Measurements from ENCODE around the gene HRAS. TPM values are rescaled to one million over a fixed set of nuclear protein-coding genes. Genes with fewer than 3 reads are reported as not detected.

HRAS gene
- total and polyA plus RNA-seq, 4 experiments from 2014 or later: 12.9 to 42.5 (median 32.6) TPM

- peaks cover 40% of the 10 kb centered on the region for H3K4me1 ChIP-seq (ENCODE audit: insufficient read depth, low read length)
- peak in 1 of 5 donors; percentile 27 for DNase-seq
- Mint-ChIP-seq H3K36me3 (peaks cover 0 to 13% of the 10 kb centered on the region in 2 donors), H3K4me1 (peaks cover 4 to 32% (median 16%) of the 10 kb centered on the region in 4 donors), H3K9me3 (no peaks in the 10 kb centered on the region), H3K4me3 (peak overlapping the region in 5 of 8 donors; percentile 40 to 66 (median 52)), H3K27ac (no peak overlapping the region), H3K27me3 (no peaks in the 10 kb centered on the region)
- H3K9me3 ChIP-seq (ENCODE audit: control insufficient read depth in 1 of 2, low read length in 2 of 2): no peaks in the 10 kb centered on the region
- intact Hi-C loops (cut with micrococcal nuclease): loop anchor here (2.0 kb wide), 1 partner anchor 263 kb away; no protein-coding TSS in a partner anchor
- ChIA-PET CTCF (ENCODE audit: partially characterized antibody) (interaction anchor here (1.4 kb wide), 1 partner anchor 162 kb away, joined by 3 read pairs; the partner anchor contains the start of gene TMEM80), POLR2A (ENCODE audit: partially characterized antibody) (interaction anchor here (1.2 to 5.3 kb wide), 8 partner anchors 15 to 127 kb away, joined by 3 to 47 read pairs (median 6); partner anchors contain the start of gene RNH1)
- peaks cover 24% of the 10 kb centered on the region for H3K36me3 ChIP-seq (ENCODE audit: insufficient read depth, low read length)
- no peaks in the 10 kb centered on the region for H3K27me3 ChIP-seq (ENCODE audit: insufficient read depth, low read length)
- peak overlapping the region in 1 of 2 donors; percentile 58 for H3K4me3 ChIP-seq (ENCODE audit: low read length in 2 of 2)
- peak overlapping the region; percentile 52 for H3K27ac ChIP-seq (ENCODE audit: low read depth, low read length)
Measured at GRCh38 chr11:533586-534395, 1.6 kb downstream of the HRAS start.

- peaks cover 33% of the 10 kb centered on the region for H3K4me1 ChIP-seq (ENCODE audit: insufficient read depth, low read length)
- Mint-ChIP-seq H3K27me3 (no peaks in the 10 kb centered on the region), H3K27ac (no peak overlapping the region), H3K9me3 (no peaks in the 10 kb centered on the region), H3K4me3 (no peak overlapping the region), H3K36me3 (peaks cover 0 to 13% of the 10 kb centered on the region in 2 donors), H3K4me1 (peaks cover 4 to 25% (median 12%) of the 10 kb centered on the region in 4 donors)
- no peaks in the 10 kb centered on the region for H3K9me3 ChIP-seq (ENCODE audit: control insufficient read depth in 1 of 2, low read length in 2 of 2)
- DNase-seq: peak in 1 of 5 donors; percentile 41
- ChIA-PET POLR2A (ENCODE audit: partially characterized antibody) (interaction anchor here (1.6 to 5.3 kb wide), 2 partner anchors 27 to 82 kb away, joined by 6 to 47 read pairs; partner anchors contain the start of gene RNH1), CTCF (ENCODE audit: partially characterized antibody) (interaction anchor here (1.5 kb wide), 1 partner anchor 14 kb away, joined by 8 read pairs; no protein-coding TSS in a partner anchor)
- H3K36me3 ChIP-seq (ENCODE audit: insufficient read depth, low read length): peaks cover 24% of the 10 kb centered on the region
- no peak overlapping the region for H3K4me3 ChIP-seq (ENCODE audit: low read length in 2 of 2)
- intact Hi-C loops (cut with micrococcal nuclease): no loop called here
- no peak overlapping the region for H3K27ac ChIP-seq (ENCODE audit: low read depth, low read length)
- no peaks in the 10 kb centered on the region for H3K27me3 ChIP-seq (ENCODE audit: insufficient read depth, low read length)
Measured at GRCh38 chr11:532986-533585, 2.3 kb downstream of the HRAS start.

DNA sequence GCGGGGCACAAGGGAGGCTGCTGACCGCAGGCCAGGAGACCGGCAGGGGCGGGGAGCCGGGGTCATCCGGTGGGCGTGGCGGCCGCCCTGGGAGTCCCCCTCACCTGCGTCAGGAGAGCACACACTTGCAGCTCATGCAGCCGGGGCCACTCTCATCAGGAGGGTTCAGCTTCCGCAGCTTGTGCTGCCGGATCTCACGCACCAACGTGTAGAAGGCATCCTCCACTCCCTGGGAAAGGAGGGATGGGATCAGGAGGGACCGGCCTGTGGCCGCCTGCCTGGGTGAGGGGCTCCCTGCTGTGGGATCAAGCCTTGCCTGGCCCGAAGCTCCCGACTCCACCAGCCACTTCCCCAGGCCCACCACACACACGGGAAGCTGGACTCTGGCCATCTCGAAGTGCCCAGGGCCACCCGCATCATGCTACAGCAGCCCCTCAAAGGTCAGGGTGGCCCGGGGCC is 2.8 kb downstream of the HRAS start:
- Histone ChIP-seq H3K27ac (ENCODE audit: low read depth, low read length) (no peak overlapping the region), H3K27me3 (ENCODE audit: insufficient read depth, low read length) (no peaks in the 10 kb centered on the region), H3K4me3 (ENCODE audit: low read length in 2 of 2) (no peak overlapping the region), H3K9me3 (ENCODE audit: control insufficient read depth in 1 of 2, low read length in 2 of 2) (no peaks in the 10 kb centered on the region), H3K36me3 (ENCODE audit: insufficient read depth, low read length) (peaks cover 24% of the 10 kb centered on the region), H3K4me1 (ENCODE audit: insufficient read depth, low read length) (peaks cover 28% of the 10 kb centered on the region)
- intact Hi-C loops (cut with micrococcal nuclease): no loop called here
- H3K4me1 Mint-ChIP-seq: peaks cover 3 to 20% (median 8%) of the 10 kb centered on the region in 4 donors
- no peak overlapping the region for H3K4me3 Mint-ChIP-seq
- no peaks in the 10 kb centered on the region for H3K9me3 Mint-ChIP-seq
- ChIA-PET POLR2A (ENCODE audit: partially characterized antibody) (interaction anchor here (5.3 kb wide), 1 partner anchor 26 kb away, joined by 47 read pairs; the partner anchor contains the start of gene RNH1), CTCF (ENCODE audit: partially characterized antibody) (interaction anchor here (1.5 kb wide), 1 partner anchor 14 kb away, joined by 8 read pairs; no protein-coding TSS in a partner anchor)
- DNase-seq: peak in 1 of 5 donors; percentile 29
- no peaks in the 10 kb centered on the region for H3K27me3 Mint-ChIP-seq
- H3K27ac Mint-ChIP-seq: peak overlapping the region in 1 of 7 donors; percentile 66
- peaks cover 0 to 13% of the 10 kb centered on the region in 2 donors for H3K36me3 Mint-ChIP-seq

DNA sequence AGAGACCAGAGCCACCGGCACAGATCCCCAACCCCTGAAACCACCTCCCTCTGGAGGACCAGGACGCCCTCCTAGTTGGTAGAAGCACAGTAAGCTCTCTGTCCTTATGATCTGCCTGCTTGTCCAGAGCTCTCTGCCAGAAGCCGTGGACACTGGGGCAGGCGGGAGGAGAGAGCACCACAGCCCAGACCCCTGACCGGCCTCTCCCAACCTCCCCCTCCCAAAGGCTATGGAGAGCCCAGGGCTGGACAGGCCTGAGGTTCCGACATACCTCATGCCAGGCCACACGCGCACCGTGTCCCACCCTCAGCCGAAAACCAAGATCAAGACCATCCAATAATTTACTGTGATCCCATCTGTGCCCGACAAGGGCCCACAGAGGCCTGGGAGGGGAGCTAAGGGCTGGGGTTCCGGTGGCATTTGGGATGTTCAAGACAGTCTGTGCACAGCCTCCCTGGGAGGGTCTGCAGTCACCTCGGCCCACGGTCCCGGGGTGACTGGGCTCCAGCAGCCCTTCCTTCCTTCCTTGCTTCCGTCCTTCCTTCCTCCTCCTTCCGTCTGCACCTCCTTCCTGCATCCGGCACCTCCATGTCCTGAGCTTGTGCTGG is 3.4 kb downstream of the HRAS start:
- intact Hi-C loops (cut with micrococcal nuclease): no loop called here
- Histone ChIP-seq H3K27ac (ENCODE audit: low read depth, low read length) (no peak overlapping the region), H3K27me3 (ENCODE audit: insufficient read depth, low read length) (no peaks in the 10 kb centered on the region), H3K36me3 (ENCODE audit: insufficient read depth, low read length) (peaks cover 24% of the 10 kb centered on the region), H3K4me1 (ENCODE audit: insufficient read depth, low read length) (peaks cover 22% of the 10 kb centered on the region), H3K9me3 (ENCODE audit: control insufficient read depth in 1 of 2, low read length in 2 of 2) (no peaks in the 10 kb centered on the region), H3K4me3 (ENCODE audit: low read length in 2 of 2) (no peak overlapping the region)
- no peaks in the 10 kb centered on the region for H3K9me3 Mint-ChIP-seq
- DNase-seq: peak in 1 of 5 donors; percentile 28
- H3K4me1 Mint-ChIP-seq: peaks cover 3 to 14% (median 5%) of the 10 kb centered on the region in 4 donors
- no peaks in the 10 kb centered on the region for H3K27me3 Mint-ChIP-seq
- ChIA-PET POLR2A (ENCODE audit: partially characterized antibody) (interaction anchor here (1.1 kb wide), 1 partner anchor 44 kb away, joined by 3 read pairs; the partner anchor contains the start of gene PHRF1), CTCF (ENCODE audit: partially characterized antibody) (interaction anchor here (1.5 kb wide), 1 partner anchor 13 kb away, joined by 8 read pairs; no protein-coding TSS in a partner anchor)
- H3K27ac Mint-ChIP-seq: peak overlapping the region in 1 of 7 donors; percentile 66
- peak overlapping the region in 4 of 8 donors; percentile 12 to 39 (median 24) for H3K4me3 Mint-ChIP-seq
- H3K36me3 Mint-ChIP-seq: peaks cover 0 to 13% of the 10 kb centered on the region in 2 donors

DNA sequence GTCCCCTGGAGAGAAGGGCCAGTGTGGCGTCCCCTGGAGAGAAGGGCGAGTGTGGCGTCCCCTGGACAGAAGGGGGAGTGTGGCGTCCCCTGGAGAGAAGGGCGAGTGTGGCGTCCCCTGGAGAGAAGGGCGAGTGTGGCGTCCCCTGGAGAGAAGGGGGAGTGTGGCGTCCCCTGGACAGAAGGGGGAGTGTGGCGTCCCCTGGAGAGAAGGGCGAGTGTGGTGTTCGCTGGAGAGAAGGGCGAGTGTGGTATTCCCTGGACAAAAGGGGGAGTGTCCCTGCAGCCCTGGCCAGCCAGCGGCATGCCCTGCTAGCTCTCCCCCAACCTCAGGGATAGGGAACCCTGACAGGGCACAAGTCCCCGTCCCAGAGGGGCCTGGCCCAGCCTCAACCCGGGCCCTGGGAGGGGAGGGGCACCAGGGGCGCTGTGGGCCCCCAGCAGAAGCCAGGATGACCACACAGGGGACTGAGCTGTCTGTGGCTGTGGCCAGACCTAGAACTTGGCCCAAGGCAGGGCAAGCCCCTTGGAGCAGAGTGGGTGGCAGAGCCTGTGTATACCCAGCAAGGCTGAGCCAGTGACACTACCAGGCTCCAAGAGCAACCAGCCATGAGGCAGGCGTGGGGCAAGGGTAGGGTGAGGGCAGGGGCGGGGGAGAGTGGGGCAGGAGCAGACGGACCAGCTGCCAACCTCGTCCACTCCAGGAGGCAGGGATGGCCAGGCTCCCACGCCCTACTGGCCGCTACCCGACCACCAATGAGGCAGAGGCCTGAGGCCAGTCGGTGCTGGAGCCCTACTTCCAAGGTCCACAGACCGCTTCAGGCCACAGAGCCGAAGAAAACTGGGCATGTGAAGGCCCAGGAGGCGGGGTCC is 4.2 kb downstream of the HRAS start:
- H3K36me3 Mint-ChIP-seq: peaks cover 0 to 13% of the 10 kb centered on the region in 2 donors
- H3K9me3 ChIP-seq (ENCODE audit: control insufficient read depth in 1 of 2, low read length in 2 of 2): no peaks in the 10 kb centered on the region
- CTCF ChIA-PET (ENCODE audit: partially characterized antibody): interaction anchor here (1.5 kb wide), 1 partner anchor 12 kb away, joined by 8 read pairs; no protein-coding TSS in a partner anchor
- no peaks in the 10 kb centered on the region for H3K27me3 ChIP-seq (ENCODE audit: insufficient read depth, low read length)
- no peak overlapping the region for H3K27ac ChIP-seq (ENCODE audit: low read depth, low read length)
- intact Hi-C loops (cut with micrococcal nuclease): no loop called here
- DNase-seq: peak in 1 of 5 donors; percentile 20
- H3K27me3 Mint-ChIP-seq: no peaks in the 10 kb centered on the region
- peak overlapping the region in 1 of 8 donors; percentile 32 for H3K4me3 Mint-ChIP-seq
- peaks cover 24% of the 10 kb centered on the region for H3K36me3 ChIP-seq (ENCODE audit: insufficient read depth, low read length)
- no peaks in the 10 kb centered on the region for H3K9me3 Mint-ChIP-seq
- H3K27ac Mint-ChIP-seq: peak overlapping the region in 1 of 7 donors; percentile 66
- H3K4me1 Mint-ChIP-seq: peaks cover 2 to 11% (median 2%) of the 10 kb centered on the region in 4 donors
- POLR2A ChIA-PET (ENCODE audit: partially characterized antibody): interaction anchor here (1.1 kb wide), 1 partner anchor 45 kb away, joined by 3 read pairs; the partner anchor contains the start of gene PHRF1
- H3K4me3 ChIP-seq (ENCODE audit: low read length in 2 of 2): no peak overlapping the region
- peaks cover 14% of the 10 kb centered on the region for H3K4me1 ChIP-seq (ENCODE audit: insufficient read depth, low read length)

DNA sequence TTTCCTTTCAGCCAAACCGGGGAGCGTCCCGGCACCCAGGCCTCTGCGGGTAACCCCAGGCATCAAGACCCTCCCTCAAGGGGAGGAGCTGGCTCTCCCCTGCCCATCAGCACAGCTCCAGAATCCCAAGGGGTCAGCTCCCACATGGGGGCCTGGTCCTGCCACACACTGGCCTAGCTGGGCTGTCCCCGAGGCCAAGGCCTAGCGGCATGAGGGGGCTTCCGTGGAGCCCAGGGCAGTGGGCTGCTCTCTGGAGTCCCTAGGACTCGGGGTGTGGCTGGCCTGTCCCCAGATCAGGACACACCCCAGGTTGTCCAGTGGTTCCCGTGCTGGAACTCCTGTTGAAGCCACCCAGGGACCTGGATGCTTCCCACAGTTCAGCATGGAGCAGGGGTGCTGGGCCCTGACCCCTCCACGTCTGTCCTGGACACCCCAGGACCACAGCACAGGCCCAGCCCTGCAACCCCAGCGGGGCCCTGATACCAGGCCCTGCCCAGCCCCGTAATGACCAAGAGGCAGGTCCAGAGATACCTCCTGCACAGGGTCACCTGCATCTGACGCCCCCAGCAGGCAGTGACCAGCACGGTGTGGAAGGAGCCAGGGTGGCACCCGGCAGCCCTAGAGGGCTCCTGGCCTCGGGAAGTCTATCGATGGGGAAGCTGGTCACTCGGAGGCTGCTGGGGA is 5.5 kb downstream of the HRAS start:
- peaks cover 11% of the 10 kb centered on the region for H3K4me1 ChIP-seq (ENCODE audit: insufficient read depth, low read length)
- no peak overlapping the region for H3K27ac ChIP-seq (ENCODE audit: low read depth, low read length)
- H3K4me3 ChIP-seq (ENCODE audit: low read length in 2 of 2): no peak overlapping the region
- intact Hi-C loops (cut with micrococcal nuclease): no loop called here
- H3K36me3 ChIP-seq (ENCODE audit: insufficient read depth, low read length): peaks cover 24% of the 10 kb centered on the region
- no peaks in the 10 kb centered on the region for H3K9me3 ChIP-seq (ENCODE audit: control insufficient read depth in 1 of 2, low read length in 2 of 2)
- H3K27me3 ChIP-seq (ENCODE audit: insufficient read depth, low read length): no peaks in the 10 kb centered on the region
- Mint-ChIP-seq H3K4me1 (peaks cover 0 to 8% (median 0%) of the 10 kb centered on the region in 4 donors), H3K4me3 (no peak overlapping the region), H3K27me3 (no peaks in the 10 kb centered on the region), H3K36me3 (peaks cover 0 to 13% of the 10 kb centered on the region in 2 donors), H3K27ac (no peak overlapping the region), H3K9me3 (no peaks in the 10 kb centered on the region)
- ChIA-PET CTCF (ENCODE audit: partially characterized antibody) (no interaction called here), POLR2A (ENCODE audit: partially characterized antibody) (no interaction called here)
- DNase-seq: peak in 1 of 5 donors; percentile 29

All from CD4-positive, alpha-beta memory T cell (primary cell).